ENCODE data around the gene CLDND1.
A peak's percentile ranks its signal among the peaks of the same experiment; 100 is the strongest.

Gene CLDND1

GRCh38 chr3:98551754-98552153 is 29.1 kb upstream of the CLDND1 start:
- DNase-seq (ENCODE audit: low spot score) (no peak), FAIRE-seq (no peak)

GRCh38 chr3:98551236-98551635 is 28.5 kb upstream of the CLDND1 start:
- FAIRE-seq (no peak), DNase-seq (ENCODE audit: low spot score) (no peak)

DNA sequence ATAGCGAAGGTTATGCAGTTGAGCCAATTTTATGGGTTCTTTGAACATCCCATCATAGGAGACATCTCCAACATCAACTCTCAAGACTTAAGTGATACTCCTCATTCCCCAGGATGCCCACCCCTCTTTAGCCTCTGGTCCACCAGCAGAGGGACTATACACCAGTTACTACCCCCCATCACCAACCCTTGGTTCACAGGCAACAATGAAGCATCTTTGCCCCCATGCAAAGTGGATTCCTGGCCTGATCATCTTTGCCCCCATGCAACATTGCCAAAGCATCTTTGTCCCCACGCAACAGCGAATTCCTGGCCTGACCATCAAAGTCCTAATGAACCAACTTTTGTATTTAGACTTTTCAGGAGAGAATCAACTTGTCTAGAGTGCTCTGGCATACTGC is 28.1 kb upstream of the CLDND1 start:
- FAIRE-seq = no peak

DNA sequence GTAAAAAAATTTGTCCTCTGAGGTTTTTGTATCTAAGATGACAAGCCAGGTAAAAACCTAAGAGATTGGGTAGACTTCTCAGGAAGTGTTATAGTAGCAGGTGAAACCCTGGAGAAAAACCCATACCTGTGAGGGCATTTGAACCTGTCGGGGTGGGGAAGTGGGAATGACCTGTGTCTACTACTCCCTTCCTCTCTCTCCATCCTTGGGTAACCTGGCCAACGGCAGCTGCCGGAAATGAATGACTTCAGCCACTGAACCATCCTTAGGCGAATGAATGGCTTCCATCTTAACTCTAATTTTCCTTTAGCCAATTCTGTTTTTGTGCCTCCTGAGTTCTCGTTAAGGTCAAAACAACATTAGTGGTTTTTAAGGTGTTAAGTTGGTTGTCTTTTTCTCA is 25.8 kb upstream of the CLDND1 start:
- no peak for DNase-seq (ENCODE audit: low spot score)
- no peak for FAIRE-seq

More for the DNA sequence above, 28.1 kb upstream of the CLDND1 start:
- DNase-seq (ENCODE audit: low spot score) = no peak

DNA sequence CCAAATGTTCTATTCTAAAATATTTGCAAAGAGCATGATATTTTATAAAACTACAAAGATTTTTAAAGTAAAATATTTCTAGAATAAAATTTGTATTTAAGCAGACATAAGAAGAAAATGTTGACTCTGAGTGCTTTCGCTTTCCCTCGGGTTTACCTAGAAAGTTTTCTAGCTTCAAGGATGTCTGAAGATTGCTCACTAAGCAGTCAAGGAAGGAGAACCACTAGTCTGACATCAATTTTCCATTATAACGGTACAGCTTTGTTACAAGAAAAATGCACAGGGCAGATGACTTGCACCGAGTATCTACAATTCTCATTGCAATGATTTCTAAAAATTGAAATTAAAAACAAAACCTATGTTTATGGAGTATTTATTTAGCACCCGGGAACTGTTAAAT is 23.2 kb upstream of the CLDND1 start:
- no peak for DNase-seq (ENCODE audit: low spot score)
- FAIRE-seq = no peak

- DNase-seq (ENCODE audit: low spot score) (no peak), FAIRE-seq (no peak)
Measured at GRCh38 chr3:98542623-98543022, 19.9 kb upstream of the CLDND1 start.

DNA sequence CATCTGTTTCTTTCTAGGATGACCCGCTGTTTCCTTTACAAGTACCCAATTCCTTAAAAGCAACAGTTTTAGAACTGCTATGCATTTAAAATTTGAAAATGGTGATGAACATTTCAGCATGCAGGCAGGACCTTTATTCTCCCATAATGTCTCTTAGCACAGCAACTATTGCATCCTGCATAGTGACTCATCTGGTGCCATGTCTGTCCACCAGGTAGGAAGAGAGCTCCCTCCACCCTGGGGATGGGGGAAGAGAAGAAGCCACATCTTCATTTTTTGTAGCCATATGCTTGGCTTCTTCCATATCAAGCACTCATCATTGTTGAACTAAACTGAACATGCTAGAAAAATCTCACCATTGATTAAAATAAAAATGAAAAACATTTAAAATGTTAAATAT is 19.0 kb upstream of the CLDND1 start:
- DNase-seq (ENCODE audit: low spot score) = no peak

GRCh38 chr3:98540346-98540745 is 17.6 kb upstream of the CLDND1 start:
- no peak for FAIRE-seq

More for the DNA sequence above, 19.0 kb upstream of the CLDND1 start:
- no peak for FAIRE-seq

GRCh38 chr3:98536456-98537017 is 13.8 kb upstream of the CLDND1 start:
- FAIRE-seq = no peak
- no peak for DNase-seq (ENCODE audit: low spot score)

More at GRCh38 chr3:98540346-98540745, 17.6 kb upstream of the CLDND1 start:
- no peak for DNase-seq (ENCODE audit: low spot score)

- DNase-seq (ENCODE audit: low spot score) (no peak), FAIRE-seq (no peak)
Measured at GRCh38 chr3:98534734-98535133, 12.0 kb upstream of the CLDND1 start.

DNA sequence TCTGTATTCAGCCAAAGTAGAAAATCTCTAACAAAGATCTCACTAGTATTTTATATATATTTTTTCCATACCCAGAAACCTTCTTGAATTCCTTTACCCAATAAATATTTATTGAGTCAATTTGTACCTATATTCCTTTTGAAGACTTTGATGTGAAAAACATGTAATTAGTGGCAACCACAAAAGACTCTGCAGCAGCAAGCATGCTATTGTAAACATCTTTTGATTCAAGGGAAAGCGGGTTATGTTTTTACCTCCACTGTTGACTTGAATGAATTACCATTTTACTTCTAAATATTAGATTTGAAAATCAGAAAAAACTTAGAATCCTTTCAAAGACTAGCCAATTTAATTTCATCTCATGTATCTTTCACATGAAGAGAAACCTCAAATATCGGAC is 11.5 kb upstream of the CLDND1 start:
- DNase-seq (ENCODE audit: low spot score) (no peak), FAIRE-seq (no peak)

GRCh38 chr3:98532709-98533571 is 10.2 kb upstream of the CLDND1 start:
- DNase-seq (ENCODE audit: low spot score) (no peak), FAIRE-seq (no peak)

DNA sequence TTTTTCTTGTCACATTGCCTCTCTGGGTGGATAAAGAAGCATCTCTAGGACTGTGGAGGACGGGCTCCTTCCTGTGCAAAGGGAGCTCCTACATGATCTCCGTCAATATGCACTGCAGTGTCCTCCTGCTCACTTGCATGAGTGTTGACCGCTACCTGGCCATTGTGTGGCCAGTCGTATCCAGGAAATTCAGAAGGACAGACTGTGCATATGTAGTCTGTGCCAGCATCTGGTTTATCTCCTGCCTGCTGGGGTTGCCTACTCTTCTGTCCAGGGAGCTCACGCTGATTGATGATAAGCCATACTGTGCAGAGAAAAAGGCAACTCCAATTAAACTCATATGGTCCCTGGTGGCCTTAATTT is 9.6 kb upstream of the CLDND1 start:
- DNase-seq (ENCODE audit: low spot score) = no peak
- FAIRE-seq = peak; percentile 55

GRCh38 chr3:98531622-98532274 is 9.0 kb upstream of the CLDND1 start, which contains the start of gene GPR15:
Gene GPR15 (plus strand): TSS chr3:98531978. CDS start chr3:98532034, 56 bp downstream.
- FAIRE-seq = no peak
- no peak for DNase-seq (ENCODE audit: low spot score)

- FAIRE-seq = no peak
- DNase-seq (ENCODE audit: low spot score) = no peak
Measured at GRCh38 chr3:98530676-98531075, 8.0 kb upstream of the CLDND1 start.

DNA sequence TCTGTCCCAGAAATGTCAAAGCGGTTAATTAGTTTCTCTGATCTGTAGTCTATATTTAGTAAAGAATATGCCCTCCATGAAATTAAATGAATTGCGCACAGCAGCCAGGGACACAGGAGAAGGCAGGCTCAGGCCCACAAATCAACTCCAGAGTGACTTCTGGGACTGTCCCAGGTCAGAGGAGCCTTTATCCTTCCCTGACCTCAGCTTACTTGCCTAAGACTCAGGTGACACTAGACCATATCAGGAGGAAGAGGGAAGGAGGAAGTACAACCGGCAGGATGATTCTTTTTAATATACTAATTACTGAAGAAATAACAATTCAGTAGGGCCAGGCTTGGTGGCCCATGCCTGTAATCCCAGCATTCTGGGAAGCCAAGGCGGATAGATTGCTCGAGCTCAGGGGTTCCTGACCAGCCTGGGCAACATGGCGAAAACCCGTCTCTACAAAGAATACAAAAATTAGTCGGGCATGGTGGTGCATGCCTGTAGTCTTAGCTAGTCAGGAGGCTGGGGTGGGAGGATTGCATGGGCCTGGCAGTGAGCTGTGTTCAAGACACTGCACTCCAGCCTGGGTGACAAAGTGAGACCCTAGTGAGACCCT is 7.3 kb upstream of the CLDND1 start:
- no peak for FAIRE-seq
- no peak for DNase-seq (ENCODE audit: low spot score)

- FAIRE-seq (no peak), DNase-seq (ENCODE audit: low spot score) (no peak)
Measured at GRCh38 chr3:98528474-98529346, 6.0 kb upstream of the CLDND1 start.

DNA sequence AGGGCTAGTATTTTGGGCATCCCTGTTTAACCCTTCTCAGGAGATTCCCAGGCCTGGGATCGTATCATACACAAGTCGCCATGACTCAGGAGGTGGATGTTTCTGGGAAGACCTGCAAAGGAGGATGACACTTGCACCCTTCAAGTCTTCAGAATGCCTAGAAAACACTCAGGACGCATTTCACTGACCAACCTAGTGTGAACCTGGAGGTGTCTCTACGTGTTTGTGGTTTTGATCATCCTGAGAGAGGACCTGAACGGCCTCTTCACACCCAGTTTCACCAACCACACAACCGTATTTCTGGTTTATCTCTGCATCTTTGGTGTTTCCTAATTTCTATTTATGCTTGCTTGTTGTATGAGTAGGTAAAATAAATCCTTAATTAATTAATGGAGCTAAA is 2.8 kb upstream of the CLDND1 start:
- DNase-seq (ENCODE audit: low spot score) = no peak
- FAIRE-seq = no peak

DNA sequence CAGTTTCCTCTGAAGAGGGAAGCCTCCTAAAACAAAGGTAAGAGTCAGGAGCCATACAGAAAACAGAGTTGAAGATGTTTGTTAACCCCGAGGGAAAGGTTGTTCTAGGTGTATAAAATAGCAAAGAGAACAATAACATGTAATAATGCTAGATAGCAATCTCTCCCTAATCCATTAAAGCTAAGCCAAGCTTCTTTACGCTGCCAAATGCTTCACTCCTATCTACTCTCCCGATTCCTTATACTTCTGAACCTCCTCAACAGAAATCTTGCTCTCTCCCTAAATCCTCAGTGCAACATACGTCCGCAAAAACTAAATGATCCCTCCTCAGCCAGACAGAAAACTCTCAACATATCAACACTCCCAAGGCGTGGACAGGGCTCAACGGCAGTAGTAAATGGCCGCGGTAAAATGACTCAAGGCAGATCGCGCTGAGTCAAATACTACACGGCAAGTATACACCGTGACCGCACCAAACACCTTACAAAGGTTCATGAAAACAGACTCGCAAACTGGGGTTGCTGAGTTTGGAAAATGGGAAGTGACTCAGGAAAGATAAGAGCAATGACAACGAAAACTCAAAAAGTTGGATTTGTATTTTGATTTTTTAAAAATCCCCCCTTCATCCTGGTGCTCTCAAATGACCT is 682 bp downstream of the CLDND1 start:
- FAIRE-seq (peak; percentile 42), DNase-seq (ENCODE audit: low spot score) (peak; percentile 58)

- FAIRE-seq = no peak
- no peak for DNase-seq (ENCODE audit: low spot score)
Measured at GRCh38 chr3:98519351-98519750, 3.4 kb downstream of the CLDND1 start.

DNA sequence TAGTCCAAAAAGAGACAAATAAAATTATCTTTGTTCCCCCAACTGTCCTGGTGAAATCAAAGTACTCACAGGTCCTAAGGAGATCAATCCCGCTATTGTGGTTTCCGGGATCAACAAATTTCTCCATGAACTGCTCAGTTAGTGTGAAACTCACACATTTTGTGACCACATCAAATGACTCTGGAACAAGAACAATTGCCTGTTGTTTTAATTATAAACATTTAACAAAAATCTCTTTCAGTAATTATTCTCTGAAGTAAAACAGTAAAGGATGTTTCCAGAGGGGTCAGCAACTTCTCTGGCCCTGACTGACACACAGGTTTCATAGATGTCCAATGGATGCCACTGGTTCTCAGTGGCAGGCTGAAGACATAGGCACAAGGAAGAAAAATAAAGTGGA is 3.9 kb downstream of the CLDND1 start:
- DNase-seq (ENCODE audit: low spot score) = no peak
- FAIRE-seq = no peak
